ENCODE measurements around the gene SUN1.

GRCh38 chr7:853366-854117, 21.3 kb downstream of the SUN1 start:
- no peak for TF ChIP-seq CEBPB (IDR thresholded peaks at IDR 0.05; ENCODE audit: low read depth)
- no peak for TF ChIP-seq CTCF (IDR thresholded peaks at IDR 0.05 in 2 of 3, conservative IDR thresholded peaks at IDR 0.05 in 1 of 3; ENCODE audit: borderline replicate concordance in 1 of 3, insufficient read depth in 1 of 3, low read depth in 2 of 3, low read length in 2 of 3)
- no peak for TF ChIP-seq EZH2 (IDR thresholded peaks at IDR 0.05)
